EH (cell line): ENCODE data around the gene ESPL1.

Experiments used
- DNase-seq: peaks from one replicate; pipeline ENCODE4 v3.0.0-alpha.2; 2015; ENCODE audit warnings: low read depth

ESPL1 gene

DNA sequence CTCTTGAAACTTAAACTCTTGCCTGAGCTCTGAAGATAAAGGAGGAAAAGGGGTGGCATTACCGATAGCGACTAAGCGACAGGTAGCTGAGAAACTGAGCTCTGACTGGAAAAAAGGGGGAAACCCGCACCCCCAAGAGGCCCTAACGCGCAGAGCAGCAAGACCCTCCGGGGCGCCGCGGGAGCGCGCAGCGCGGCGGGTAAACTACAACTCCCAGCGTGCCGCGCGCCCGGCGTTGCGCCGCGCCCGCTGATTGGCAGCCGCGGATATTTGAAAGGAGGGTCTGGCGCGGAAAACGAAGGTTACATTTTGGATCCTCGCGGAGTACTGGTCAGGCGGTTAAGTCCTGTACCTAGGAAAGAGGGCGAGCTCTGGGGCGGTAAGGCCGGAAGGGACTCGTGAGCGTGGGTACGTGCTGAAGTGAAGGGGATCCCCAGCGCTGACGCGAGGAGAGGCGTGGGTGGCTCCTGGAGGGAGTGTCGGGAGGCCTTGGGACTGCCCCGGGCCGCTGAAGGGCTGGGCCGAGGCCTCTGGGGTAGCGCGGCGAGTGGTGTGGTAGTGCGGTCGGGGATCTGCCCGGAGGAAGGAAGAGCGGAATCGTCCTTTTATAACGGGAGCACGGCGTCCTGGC, at the start of gene ESPL1:
Gene ESPL1, plus strand, starts transcription at position 301 of the 631 bp plus-strand sequence. CDS start 468 bp downstream, outside the sequence.
- peak; percentile 73 for DNase-seq

GRCh38 chr12:53218551-53219291, 49.4 kb upstream of the ESPL1 start:
- DNase-seq = peak; percentile 41

GRCh38 chr12:53219292-53219955, 48.7 kb upstream of the ESPL1 start:
- DNase-seq = peak; percentile 66

DNA sequence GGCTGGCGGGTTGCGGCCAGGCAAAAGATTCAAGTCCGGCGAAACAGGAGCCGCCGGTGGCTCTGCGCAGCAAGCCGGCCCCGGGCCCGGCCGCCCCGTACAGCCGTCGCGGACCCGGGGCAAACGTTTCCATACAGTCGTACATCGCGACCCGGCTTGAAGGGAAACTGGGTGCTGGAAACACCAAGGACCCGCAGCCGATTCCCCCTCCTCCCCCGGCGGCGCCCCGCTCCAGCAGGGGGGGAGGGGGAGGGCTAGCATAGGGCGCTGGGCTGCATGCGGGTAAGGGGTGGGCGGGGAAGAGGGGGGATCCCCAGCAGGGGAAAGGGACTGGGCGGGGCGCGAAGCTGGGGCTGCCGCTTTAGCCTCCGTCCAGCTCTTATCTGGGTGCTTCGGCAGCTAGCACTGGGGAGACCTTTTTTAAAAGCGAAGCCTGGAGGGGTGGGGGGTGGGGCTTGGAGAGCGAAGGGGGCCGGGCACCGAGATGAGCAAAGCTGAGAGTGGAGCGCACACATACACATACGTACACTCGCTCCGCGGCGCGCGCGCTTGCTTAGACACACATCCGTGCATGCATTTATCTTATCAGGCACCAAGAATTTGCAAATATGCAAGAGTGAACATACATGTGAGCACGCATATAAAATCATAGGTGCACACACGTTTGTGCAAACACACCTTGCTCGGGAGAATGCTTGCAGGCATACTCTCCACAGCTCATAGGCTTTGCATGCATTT, 48.0 kb upstream of the ESPL1 start:
- peak; percentile 86 for DNase-seq

- DNase-seq = peak; percentile 96
Measured at GRCh38 chr12:53220694-53221202, 47.4 kb upstream of the ESPL1 start.

DNA sequence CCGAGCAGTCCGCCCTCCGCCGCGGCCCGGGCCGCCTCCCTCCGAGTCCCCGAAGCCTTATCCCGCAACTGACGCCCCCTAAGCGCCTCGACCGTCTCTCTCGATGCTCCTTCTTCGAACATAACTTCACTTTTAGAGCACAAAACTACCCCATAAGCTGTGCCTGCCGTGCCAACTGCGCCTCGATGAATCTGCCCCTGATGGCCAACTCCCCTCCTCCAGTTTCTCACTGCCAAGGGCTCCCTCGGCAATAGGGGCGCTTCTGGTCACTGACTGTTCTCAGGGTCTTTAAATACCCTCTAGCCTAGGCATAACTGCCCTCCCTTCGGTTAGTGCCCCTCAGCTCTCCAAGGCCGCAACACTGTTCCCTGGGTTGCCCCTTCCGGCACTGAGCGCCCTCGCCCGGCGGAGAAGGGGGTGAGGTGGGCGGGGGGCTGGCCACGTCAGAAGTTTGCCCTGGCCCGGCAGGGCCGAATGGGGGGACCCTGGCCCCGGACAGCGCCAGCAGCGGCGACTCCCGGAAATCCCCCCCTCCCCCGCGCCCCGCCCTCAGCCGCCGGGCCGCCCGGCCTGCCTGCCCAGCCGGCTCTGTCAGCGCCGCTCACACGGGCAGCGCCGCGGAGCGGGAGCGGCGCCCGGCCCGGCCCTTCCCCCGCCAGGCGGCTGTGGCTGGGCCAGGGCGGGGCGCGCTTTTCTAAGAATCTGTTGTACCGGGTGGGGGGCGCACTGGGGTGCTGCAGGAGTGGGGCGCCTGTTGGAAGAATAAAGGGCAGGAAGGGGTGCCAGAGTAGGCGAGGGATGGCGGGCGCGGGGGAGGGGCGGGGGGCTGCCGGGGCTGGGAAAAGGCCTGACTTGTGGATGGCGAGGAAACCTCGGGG, 46.7 kb upstream of the ESPL1 start:
- DNase-seq = peak; percentile 74

DNA sequence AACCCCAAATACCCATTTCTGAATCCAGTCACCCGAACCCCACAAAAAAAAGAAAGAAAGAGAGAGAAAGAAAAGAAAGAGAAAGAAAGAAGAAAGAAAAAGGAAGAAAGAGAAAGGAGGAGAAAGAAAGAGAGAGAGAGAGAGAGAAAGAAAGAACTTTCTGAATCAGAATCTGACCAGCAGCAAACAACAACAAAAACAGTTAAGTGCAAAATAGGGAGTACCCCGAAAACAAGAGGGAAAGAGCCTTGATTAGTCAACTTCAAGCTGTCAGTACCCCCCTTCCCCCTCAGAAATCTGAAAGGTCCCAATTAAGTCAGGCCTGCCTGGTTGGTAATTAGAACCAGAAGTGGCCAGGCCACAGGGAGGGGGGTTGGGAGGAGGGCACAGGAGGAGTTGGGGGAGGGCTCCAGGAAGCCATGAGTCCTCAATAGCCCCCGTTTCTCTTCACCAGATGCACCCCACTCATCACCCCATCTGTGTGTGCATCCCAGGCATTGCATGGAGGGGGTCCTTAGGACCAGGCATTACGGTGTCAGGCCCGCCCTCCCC, 45.9 kb upstream of the ESPL1 start:
- peak; percentile 73 for DNase-seq

DNA sequence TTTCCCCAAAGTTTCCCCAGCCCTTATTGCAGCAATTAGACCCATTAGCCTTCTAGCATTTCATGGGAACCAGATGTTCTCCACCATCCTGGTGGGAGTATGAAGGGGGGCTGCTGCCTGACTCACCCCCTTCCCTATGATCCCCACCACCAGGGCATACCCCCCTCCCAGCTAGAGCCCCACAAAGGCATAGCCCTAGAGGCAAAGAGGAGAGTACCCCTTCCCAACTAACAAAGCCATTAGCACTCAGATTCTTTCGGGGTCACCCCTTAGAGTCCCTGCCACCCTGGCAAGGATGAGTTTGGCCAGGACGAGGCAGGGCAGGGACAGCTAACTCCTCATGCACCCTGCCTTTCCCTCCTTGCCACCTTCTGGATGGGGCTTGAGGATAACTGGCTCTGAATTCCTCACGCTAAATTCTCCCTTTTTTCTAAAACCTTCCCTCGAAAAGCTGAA, 45.3 kb upstream of the ESPL1 start:
- DNase-seq = no peak

GRCh38 chr12:53223389-53224060, 44.6 kb upstream of the ESPL1 start:
- peak; percentile 75 for DNase-seq

- DNase-seq = peak; percentile 41
Measured at GRCh38 chr12:53224061-53224896, 43.8 kb upstream of the ESPL1 start.

GRCh38 chr12:53224897-53225634, 43.0 kb upstream of the ESPL1 start:
- no peak for DNase-seq

- no peak for DNase-seq
Measured at GRCh38 chr12:53225635-53226424, 42.3 kb upstream of the ESPL1 start.

GRCh38 chr12:53226815-53227214, 41.3 kb upstream of the ESPL1 start:
- DNase-seq = no peak

DNA sequence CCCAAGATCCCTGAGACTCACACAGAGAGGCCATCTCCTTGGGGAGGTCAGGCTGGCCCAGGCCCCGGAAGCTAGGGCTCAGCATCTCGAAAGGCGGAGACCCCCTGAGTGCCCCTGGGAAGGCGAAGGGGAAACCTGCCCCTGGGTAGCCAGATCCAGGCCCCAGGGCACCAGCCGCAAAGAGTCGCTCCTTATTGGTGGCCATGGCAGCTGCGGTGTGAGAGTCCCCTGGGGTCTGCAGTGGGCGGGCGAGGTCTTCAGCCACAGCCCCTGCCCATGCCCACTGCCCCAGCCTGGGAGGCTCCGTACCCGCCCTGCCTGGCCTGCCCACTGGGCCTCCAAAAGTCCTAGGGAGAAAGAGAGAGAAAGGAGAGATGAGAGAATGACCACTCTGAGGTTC, 40.8 kb upstream of the ESPL1 start:
- DNase-seq = no peak

GRCh38 chr12:53227836-53228235, 40.3 kb upstream of the ESPL1 start:
- DNase-seq = no peak

- DNase-seq = no peak
Measured at GRCh38 chr12:53229454-53229853, 38.6 kb upstream of the ESPL1 start.

DNA sequence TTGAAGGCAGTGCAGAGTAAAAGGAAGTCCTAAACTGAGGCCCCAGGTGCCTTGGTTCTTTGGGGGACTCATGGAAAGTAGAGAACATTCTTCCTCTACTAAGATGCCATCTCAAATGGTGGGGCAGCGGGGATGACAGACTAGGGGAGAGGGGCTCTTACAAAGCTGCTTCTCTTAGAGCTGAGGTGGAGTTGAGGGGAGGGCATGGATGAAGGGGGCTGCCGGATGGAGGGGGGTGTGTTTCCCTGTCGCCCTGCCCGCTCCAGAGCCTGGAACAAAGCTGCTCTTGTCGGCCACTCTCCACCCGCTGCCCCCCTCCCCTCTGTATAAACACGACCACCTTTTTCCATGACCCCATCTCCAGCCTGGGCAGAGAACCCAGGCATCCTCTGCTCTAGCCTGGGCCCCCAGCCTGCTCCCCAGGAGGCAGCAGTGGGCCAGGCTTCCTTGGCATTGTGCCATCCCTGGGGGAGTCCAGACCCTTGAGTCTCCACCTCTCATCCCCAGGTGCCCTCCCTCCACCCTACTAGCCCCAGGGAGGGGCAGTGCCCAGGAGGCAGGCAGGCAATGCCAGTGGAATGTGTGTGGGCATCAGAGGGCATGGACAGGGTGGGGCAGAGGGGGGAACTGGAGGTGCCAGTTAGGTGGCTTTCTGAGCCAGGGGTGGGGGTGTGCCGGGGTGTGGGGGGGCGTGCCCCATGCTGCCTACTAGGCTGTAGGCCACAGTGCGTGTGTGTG, 37.8 kb upstream of the ESPL1 start:
- DNase-seq = no peak
